HepG2 (cell line): ENCODE data around the gene SLC13A5. TPM values are rescaled to one million over a fixed set of nuclear protein-coding genes. Genes with fewer than 3 reads are reported as not detected.

Experiments used
- ATAC-seq: fragments of 200-7000 bp; cut with Tn5 transposase; 3 replicates; pipeline ENCODE4 v1.9.1; 2020; ENCODE audit warnings: mild to moderate bottlenecking, moderate library complexity
- BruUV-seq: library from RNA; stranded (reverse); fragments of 400-500 nt; replicated peaks from 2 replicates; lab custom pipeline; 2021; lab: Mats Ljungman, UMichigan
- CTCF ChIA-PET: fragments of 300-600 bp; formaldehyde crosslinking; extraction: SDS; loops from one replicate; lab custom pipeline; 2021; ENCODE audit warnings: low total read pairs, inconsistent platforms, low intra/inter-chr PET ratio; lab: Yijun Ruan, JAX
- POLR2A ChIA-PET: fragments of 350-600 bp; sonication (Branson Sonifier 250); formaldehyde crosslinking; loops from one replicate; lab custom pipeline; 2020; ENCODE audit warnings: antibody characterized with exemption, inconsistent platforms; lab: Yijun Ruan, JAX
- DNase-seq: peaks from one replicate; pipeline ENCODE4 v3.0.0-alpha.2; 2015; ENCODE audit warnings: low spot score
- FAIRE-seq: peaks from 3 replicates; lab custom pipeline; 2011; peaks lifted over from hg19 to GRCh38; lab: Jason Lieb, UNC
- H2AFZ ChIP-seq: one replicate; pipeline ENCODE4 v1.6.1; 2011; ENCODE audit warnings: low read length, inconsistent platforms
- H3K27ac ChIP-seq: fragments of 300-600 bp; 3 replicates; pipeline ENCODE4 v1.8.0; 2011; ENCODE audit warnings: mixed run types, mild to moderate bottlenecking, mixed read lengths, low read length, inconsistent platforms; ENCODE audit not compliant: insufficient read depth; ENCODE audit errors: extremely low read length
- H3K27me3 ChIP-seq, 2 experiments: fragments of 200-600 bp in 1 of 2; 2 replicates in 1 of 2; 3 replicates in 1 of 2; pipeline versions ENCODE4 v1.6.0 to v1.8.0; 2011; ENCODE audit warnings: low read length in 2 of 2, mild to moderate bottlenecking in 2 of 2, moderate library complexity in 2 of 2, inconsistent platforms in 1 of 2; ENCODE audit not compliant: insufficient read depth in 2 of 2, control insufficient read depth in 1 of 2
- H3K36me3 ChIP-seq, 2 experiments: fragments of 200-600 bp in 1 of 2; replicated peaks in 1 of 2; 2 replicates in 1 of 2; 3 replicates in 1 of 2; pipeline versions ENCODE4 v1.5.1 to v1.8.0; 2011; ENCODE audit warnings: low read length in 2 of 2, inconsistent platforms in 1 of 2; ENCODE audit not compliant: insufficient read depth in 2 of 2, control insufficient read depth in 1 of 2
- H3K4me1 ChIP-seq: 2 replicates; pipeline ENCODE4 v1.5.1; 2012; ENCODE audit warnings: low read length, inconsistent platforms; ENCODE audit not compliant: insufficient read depth
- H3K4me2 ChIP-seq: 2 replicates; pipeline ENCODE4 v1.6.0; 2011; ENCODE audit warnings: low read depth, low read length, inconsistent platforms
- H3K4me3 ChIP-seq, 3 experiments: fragments of 200-600 bp in 1 of 3; sonication (generic), shearing (Covaris generic) in 1 of 3; replicated peaks in 1 of 3; 2 replicates each; pipeline ENCODE4 v1.5.1; 2011 to 2016; ENCODE audit warnings: low read length in 3 of 3, inconsistent platforms in 2 of 3, low read depth in 2 of 3, mild to moderate bottlenecking in 2 of 3, control low read depth in 1 of 3, mixed read lengths in 1 of 3; ENCODE audit not compliant: insufficient read depth in 1 of 3
- H3K79me2 ChIP-seq: one replicate; pipeline ENCODE4 v1.6.1; 2011; ENCODE audit warnings: low read length, inconsistent platforms; ENCODE audit not compliant: insufficient read depth
- H3K9ac ChIP-seq: 2 replicates; pipeline ENCODE4 v1.6.0; 2011; ENCODE audit warnings: mild to moderate bottlenecking, low read depth, low read length, inconsistent platforms; ENCODE audit not compliant: insufficient read depth
- H3K9me3 ChIP-seq: 2 replicates; pipeline ENCODE4 v1.5.1; 2012; ENCODE audit warnings: mild to moderate bottlenecking, low read length
- H4K20me1 ChIP-seq: 2 replicates; pipeline ENCODE4 v1.6.0; 2011; ENCODE audit warnings: inconsistent platforms, mild to moderate bottlenecking, low read length, moderate library complexity; ENCODE audit not compliant: insufficient read depth
- ELF1 ChIP-seq: sonication (generic); formaldehyde crosslinking; IDR thresholded peaks from 2 replicates; pipeline ENCODE4 v1.4.0; 2020; ENCODE audit warnings: missing genetic modification reagents
- GRHL1 ChIP-seq: sonication (generic); formaldehyde crosslinking; conservative IDR thresholded peaks from 2 replicates; pipeline ENCODE4 v1.8.0; 2022; ENCODE audit warnings: missing genetic modification reagents
- HNRNPL ChIP-seq: fragments of 200-400 bp; formaldehyde crosslinking; IDR thresholded peaks from 2 replicates; pipeline ENCODE4 v1.6.1; 2017; ENCODE audit warnings: mild to moderate bottlenecking, low read depth, low read length
- HOXD1 ChIP-seq: sonication (generic); formaldehyde crosslinking; IDR thresholded peaks from 2 replicates; pipeline ENCODE4 v1.5.0; 2020; ENCODE audit warnings: missing genetic modification reagents
- NRL ChIP-seq: sonication (generic); formaldehyde crosslinking; IDR thresholded peaks from 2 replicates; pipeline ENCODE4 v1.5.0; 2020; ENCODE audit warnings: missing genetic modification reagents, mild to moderate bottlenecking, moderate library complexity, borderline replicate concordance
- SALL1 ChIP-seq: sonication (generic); formaldehyde crosslinking; IDR thresholded peaks from 2 replicates; pipeline ENCODE4 v1.8.0; 2022; ENCODE audit warnings: mild to moderate bottlenecking, missing genetic modification reagents
- SRF ChIP-seq: IDR thresholded peaks from 2 replicates; pipeline ENCODE4 v1.6.1; 2011; ENCODE audit warnings: mild to moderate bottlenecking, low read depth, low read length, moderate library complexity
- ZBTB49 ChIP-seq: sonication (generic); formaldehyde crosslinking; IDR thresholded peaks from 2 replicates; pipeline ENCODE4 v1.4.0; 2020; ENCODE audit warnings: missing genetic modification reagents, borderline replicate concordance
- ZNF124 ChIP-seq: sonication (generic); formaldehyde crosslinking; IDR thresholded peaks from 2 replicates; pipeline ENCODE4 v1.4.0; 2020; ENCODE audit warnings: missing genetic modification reagents
- ZNF335 ChIP-seq: sonication (generic); formaldehyde crosslinking; IDR thresholded peaks from 2 replicates; pipeline ENCODE4 v1.4.0; 2020; ENCODE audit warnings: missing genetic modification reagents
- ZNF552 ChIP-seq: sonication (generic); formaldehyde crosslinking; IDR thresholded peaks from 2 replicates; pipeline ENCODE4 v1.9.0; 2022; ENCODE audit warnings: missing genetic modification reagents, mild to moderate bottlenecking, borderline replicate concordance
- WGBS: methylation state at CpG from one replicate; pipeline ENCODE4 v1.1.6; 2017; ENCODE audit warnings: low lambda C conversion rate; 5-methylcytosine and 5-hydroxymethylcytosine counted together
- in situ Hi-C: cut with HindIII; loops from 2 replicates; pipeline ENCODE4 v1.10.0; 2017; ENCODE audit warnings: low pct_unique_long_range_greater_than_20kb; ENCODE audit not compliant: extremely low pct_ligation_motif_present
- intact Hi-C: fragments of 100-400 bp; cut with micrococcal nuclease; formaldehyde crosslinking; loops from one replicate; pipeline ENCODE4 v1.10.0; 2022; ENCODE audit not compliant: unreplicated experiment
- polyA plus RNA-seq, 8 experiments: library from polyadenylated mRNA; depleted of rRNA in 3 of 8; stranded (reverse) in 7 of 8; unstranded in 1 of 8; fragments of >200 nt; fragmentation: Illumina TruSeq in 4 of 8; extraction: Trizol in 4 of 8; gene quantifications; 2 replicates each; pipeline versions ENCODE4 v1.2.1 to v1.2.3, GENCODE V29; 2011 to 2016; ENCODE audit warnings: low read depth in 4 of 8, missing spikeins in 1 of 8, mixed read lengths in 1 of 8; ENCODE audit not compliant: insufficient read depth in 1 of 8
- total RNA-seq, 5 experiments: library from RNA; depleted of rRNA; stranded (reverse); fragments of >200 nt; fragmentation: Illumina TruSeq; extraction: Trizol; gene quantifications; 2 replicates each; pipeline ENCODE4 v1.2.3, GENCODE V29; 2016; ENCODE audit warnings: low read depth in 1 of 5
- TF ChIP-seq, protein P1 (sequence below): sonication (generic); formaldehyde crosslinking; IDR thresholded peaks from 2 replicates; pipeline ENCODE4 v1.8.0; 2022; ENCODE audit warnings: mild to moderate bottlenecking, missing genetic modification reagents; ENCODE audit not compliant: insufficient replicate concordance

SLC13A5 gene
- total and polyA plus RNA-seq, 2 of the 13 experiments (the other 11 are each of a cell fraction or from before 2014, with no cell fraction given), result 42.8 to 310 TPM

GRCh38 chr17:6681176-6681575 lies 32.0 kb downstream of the SLC13A5 start:
- ChIA-PET POLR2A (interaction anchor here (0.6 to 7.7 kb wide), 4 partner anchors 10 to 35 kb away, joined by 3 to 265 read pairs (median 50); partner anchors contain the start of gene SLC13A5), CTCF (no interaction called here)
- Histone ChIP-seq H3K4me2 (peak overlapping the region; percentile 66), H3K4me1 (peaks cover 96% of the 10 kb centered on the region), H3K79me2 (no peaks in the 10 kb centered on the region), H3K4me3 (peak overlapping the region in 1 of 3 experiments; percentile 13; a peak in 1 of 6 replicates), H3K9me3 (no peaks in the 10 kb centered on the region), H2AFZ (no peak overlapping the region), H3K27ac (peak overlapping the region; percentile 15), H3K36me3 (no peaks in the 10 kb centered on the region), H4K20me1 (no peaks in the 10 kb centered on the region), H3K9ac (no peak overlapping the region), H3K27me3 (no peaks in the 10 kb centered on the region; a peak in 1 of 5 replicates)
- no TSS peak for BruUV-seq
- FAIRE-seq (no peak), DNase-seq (no peak), ATAC-seq (no peak)
- TF ChIP-seq NRL (CRISPR knock-in tag) (no peak), SRF (peak; percentile 87; the same call in 1 of the 2 replicates), SALL1 (0 out of 2 replicates have a peak, but pooled peaks have one; percentile 7)
- TF ChIP-seq, protein P1, sequence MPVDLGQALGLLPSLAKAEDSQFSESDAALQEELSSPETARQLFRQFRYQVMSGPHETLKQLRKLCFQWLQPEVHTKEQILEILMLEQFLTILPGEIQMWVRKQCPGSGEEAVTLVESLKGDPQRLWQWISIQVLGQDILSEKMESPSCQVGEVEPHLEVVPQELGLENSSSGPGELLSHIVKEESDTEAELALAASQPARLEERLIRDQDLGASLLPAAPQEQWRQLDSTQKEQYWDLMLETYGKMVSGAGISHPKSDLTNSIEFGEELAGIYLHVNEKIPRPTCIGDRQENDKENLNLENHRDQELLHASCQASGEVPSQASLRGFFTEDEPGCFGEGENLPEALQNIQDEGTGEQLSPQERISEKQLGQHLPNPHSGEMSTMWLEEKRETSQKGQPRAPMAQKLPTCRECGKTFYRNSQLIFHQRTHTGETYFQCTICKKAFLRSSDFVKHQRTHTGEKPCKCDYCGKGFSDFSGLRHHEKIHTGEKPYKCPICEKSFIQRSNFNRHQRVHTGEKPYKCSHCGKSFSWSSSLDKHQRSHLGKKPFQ, result peak; percentile 76
- 10% methylated on average over 4 of the region's 4 CpGs for WGBS
- intact Hi-C loops, result no loop called here
- in situ Hi-C loops, result no loop called here

- H2AFZ ChIP-seq, result no peak overlapping the region
- intact Hi-C loops, result no loop called here
- POLR2A ChIA-PET, result interaction anchor here (4.6 to 5.0 kb wide), 2 partner anchors 23 to 33 kb away, joined by 59 to 119 read pairs; partner anchors contain the start of gene SLC13A5
- H3K4me3 ChIP-seq, result no peak overlapping the region
- FAIRE-seq (no peak), ATAC-seq (no peak), DNase-seq (no peak)
- no peaks in the 10 kb centered on the region for H4K20me1 ChIP-seq
- WGBS, result 76% methylated on average over 6 of the region's 6 CpGs
- H3K4me1 ChIP-seq, result peaks cover 92% of the 10 kb centered on the region
- no peaks in the 10 kb centered on the region; a peak in 1 of 5 replicates for H3K27me3 ChIP-seq
- CTCF ChIA-PET, result no interaction called here
- BruUV-seq, result no TSS peak
- in situ Hi-C loops, result no loop called here
- no peak overlapping the region for H3K4me2 ChIP-seq
- H3K9me3 ChIP-seq, result no peaks in the 10 kb centered on the region
- H3K27ac ChIP-seq, result no peak overlapping the region
- no peaks in the 10 kb centered on the region for H3K36me3 ChIP-seq
- no peak overlapping the region for H3K9ac ChIP-seq
- H3K79me2 ChIP-seq, result no peaks in the 10 kb centered on the region
- no peak for TF ChIP-seq ZNF552 (CRISPR knock-in tag)
- TF ChIP-seq GRHL1 (CRISPR knock-in tag), result no peak
- TF ChIP-seq ZNF124 (CRISPR knock-in tag), result no peak
- no peak for TF ChIP-seq HNRNPL
- TF ChIP-seq ZBTB49, result no peak
- no peak for TF ChIP-seq ZNF335
- TF ChIP-seq HOXD1 (CRISPR knock-in tag), result no peak
- TF ChIP-seq ELF1 (CRISPR knock-in tag), result no peak
Measured at GRCh38 chr17:6679241-6679640, 33.9 kb downstream of the SLC13A5 start.
